A673 (cell line): ENCODE measurements around the gene IL17RC.

Experiments used
- CTCF ChIP-seq: fragments of 300-800, 200-600 bp; sonication (generic); conservative IDR thresholded peaks from 2 replicates; pipeline ENCODE4 v1.5.1; 2017; ENCODE audit warnings: low read depth, mild to moderate bottlenecking, antibody characterized with exemption, low read length, moderate library complexity, mixed read lengths
- EZH2 ChIP-seq: fragments of 200-600 bp; sonication (generic); IDR thresholded peaks from 2 replicates; pipeline ENCODE4 v1.6.1; 2017; ENCODE audit warnings: borderline replicate concordance, low read depth, mild to moderate bottlenecking, mixed read lengths, antibody characterized with exemption, low read length; ENCODE audit not compliant: poor library complexity, severe bottlenecking

GRCh38 chr3:9935966-9936510 is 19.1 kb downstream of the IL17RC start:
- TF ChIP-seq CTCF (no peak), EZH2 (no peak)
